ENCODE measurements around the gene MPHOSPH6.
"Not testable (repeated sequence)": the region's sequence is repeated elsewhere in the genome, so short reads cannot be mapped to it uniquely, and the experiment has no call there.

The MPHOSPH6 gene

GRCh38 chr16:82175627-82176026 lies 5.6 kb upstream of the MPHOSPH6 start:
- DNase-seq (ENCODE audit: low spot score): no peak

GRCh38 chr16:82167670-82168069 lies 2.4 kb downstream of the MPHOSPH6 start:
- DNase-seq (ENCODE audit: low spot score): no peak

GRCh38 chr16:82160226-82160625 lies 9.8 kb downstream of the MPHOSPH6 start:
- DNase-seq (ENCODE audit: low spot score): no peak

GRCh38 chr16:82157836-82158235 lies 12.2 kb downstream of the MPHOSPH6 start:
- DNase-seq (ENCODE audit: low spot score): no peak

- DNase-seq (ENCODE audit: low spot score): no peak
Observed at GRCh38 chr16:82157534-82157812, 12.6 kb downstream of the MPHOSPH6 start.

- no peak for DNase-seq (ENCODE audit: low spot score)
Observed at GRCh38 chr16:82156761-82157533, 13.1 kb downstream of the MPHOSPH6 start.

- no peak for DNase-seq (ENCODE audit: low spot score)
Observed at GRCh38 chr16:82152641-82153112, 17.3 kb downstream of the MPHOSPH6 start.

- DNase-seq (ENCODE audit: low spot score): no peak
Observed at GRCh38 chr16:82152196-82152595, 17.8 kb downstream of the MPHOSPH6 start.

- DNase-seq (ENCODE audit: low spot score): no peak
Observed at GRCh38 chr16:82150549-82150948, 19.5 kb downstream of the MPHOSPH6 start.

GRCh38 chr16:82149536-82149935 lies 20.5 kb downstream of the MPHOSPH6 start:
- DNase-seq (ENCODE audit: low spot score): no peak

- DNase-seq (ENCODE audit: low spot score): no peak
Observed at GRCh38 chr16:82147546-82147945, 22.5 kb downstream of the MPHOSPH6 start.

- no peak for DNase-seq (ENCODE audit: low spot score)
Observed at GRCh38 chr16:82146957-82147356, 23.1 kb downstream of the MPHOSPH6 start.

- DNase-seq (ENCODE audit: low spot score): no peak
Observed at GRCh38 chr16:82146556-82146955, 23.5 kb downstream of the MPHOSPH6 start.

- not testable (repeated sequence) for DNase-seq (ENCODE audit: low spot score)
Observed at GRCh38 chr16:82139286-82139571, 30.8 kb downstream of the MPHOSPH6 start.

GRCh38 chr16:82138478-82139285 lies 31.3 kb downstream of the MPHOSPH6 start:
- DNase-seq (ENCODE audit: low spot score): no peak

- DNase-seq (ENCODE audit: low spot score): no peak
Observed at GRCh38 chr16:82137822-82138167, 32.2 kb downstream of the MPHOSPH6 start.

- no peak for DNase-seq (ENCODE audit: low spot score)
Observed at GRCh38 chr16:82136956-82137821, 32.8 kb downstream of the MPHOSPH6 start.

GRCh38 chr16:82135844-82136243 lies 34.2 kb downstream of the MPHOSPH6 start:
- DNase-seq (ENCODE audit: low spot score): no peak

GRCh38 chr16:82134846-82135245 lies 35.2 kb downstream of the MPHOSPH6 start:
- no peak for DNase-seq (ENCODE audit: low spot score)

GRCh38 chr16:82133798-82134197 lies 36.2 kb downstream of the MPHOSPH6 start:
- DNase-seq (ENCODE audit: low spot score): no peak

GRCh38 chr16:82129881-82130280 lies 40.1 kb downstream of the MPHOSPH6 start:
- no peak for DNase-seq (ENCODE audit: low spot score)

GRCh38 chr16:82124651-82125050 lies 45.4 kb downstream of the MPHOSPH6 start:
- DNase-seq (ENCODE audit: low spot score): no peak

- no peak for DNase-seq (ENCODE audit: low spot score)
Observed at GRCh38 chr16:82119405-82119804, 50.6 kb downstream of the MPHOSPH6 start.
